SU-DHL-6 (cell line): Measurements from ENCODE around the gene CEACAM20.

Experiments used
- H2AFZ ChIP-seq: fragments of 200-600 bp; sonication (generic); 2 replicates; pipeline ENCODE4 v1.6.1; 2014; ENCODE audit warnings: low read depth, mild to moderate bottlenecking, moderate library complexity, mixed read lengths, antibody characterized with exemption, low read length; ENCODE audit not compliant: severe bottlenecking
- H3F3A ChIP-seq: fragments of 200-600 bp; shearing (Covaris generic); 2 replicates; pipeline ENCODE4 v1.6.0; 2016; ENCODE audit warnings: antibody characterized with exemption, mild to moderate bottlenecking; ENCODE audit not compliant: insufficient read depth
- H3K27ac ChIP-seq: fragments of 200-600 bp; sonication (generic); 2 replicates; pipeline ENCODE4 v1.5.1; 2016; ENCODE audit warnings: low read depth, mild to moderate bottlenecking, low read length, moderate library complexity, mixed read lengths
- H3K27me3 ChIP-seq: fragments of 200-600 bp; sonication (generic), shearing (Covaris generic); 2 replicates; pipeline ENCODE4 v1.6.0; 2014; ENCODE audit warnings: mild to moderate bottlenecking, low read length
- H3K36me3 ChIP-seq: fragments of 200-600 bp; sonication (generic); 2 replicates; pipeline ENCODE4 v1.6.1; 2014; ENCODE audit warnings: mild to moderate bottlenecking, low read length, mixed read lengths
- H3K4me2 ChIP-seq: fragments of 300-600, 200-600 bp; shearing (Covaris generic), sonication (generic); 2 replicates; pipeline ENCODE4 v1.6.0; 2014; ENCODE audit warnings: low read length, low read depth, mild to moderate bottlenecking; ENCODE audit not compliant: poor library complexity, severe bottlenecking
- H3K4me3 ChIP-seq: fragments of 200-600 bp; sonication (generic); 2 replicates; pipeline ENCODE4 v1.5.1; 2014; ENCODE audit warnings: antibody characterized with exemption, low read length, mild to moderate bottlenecking, mixed read lengths; ENCODE audit not compliant: insufficient read depth, poor library complexity, severe bottlenecking
- H3K79me2 ChIP-seq: fragments of 200-600 bp; sonication (generic); 2 replicates; pipeline ENCODE4 v1.6.1; 2014; ENCODE audit warnings: mild to moderate bottlenecking, low read length, moderate library complexity; ENCODE audit not compliant: insufficient read depth
- H3K9ac ChIP-seq: fragments of 200-600 bp; sonication (generic); 2 replicates; pipeline ENCODE4 v1.7.0; 2014; ENCODE audit warnings: mild to moderate bottlenecking, low read length
- H3K9me2 ChIP-seq: fragments of 200-600 bp; sonication (generic); replicated peaks from 2 replicates; pipeline ENCODE4 v1.6.1; 2014; ENCODE audit warnings: low read length; ENCODE audit not compliant: insufficient read depth
- H3K9me3 ChIP-seq: fragments of 200-600 bp; sonication (generic); 2 replicates; pipeline ENCODE4 v1.6.1; 2014; ENCODE audit warnings: low read length, mixed read lengths; ENCODE audit not compliant: insufficient read depth
- H4K20me1 ChIP-seq: fragments of 200-600 bp; sonication (generic); 2 replicates; pipeline ENCODE4 v1.6.1; 2014; ENCODE audit warnings: low read depth, mild to moderate bottlenecking, antibody characterized with exemption, low read length, moderate library complexity, mixed read lengths
- CTCF ChIP-seq: fragments of 200-600 bp; sonication (generic); IDR thresholded peaks from one replicate; pipeline ENCODE4 v1.5.1; 2017; ENCODE audit warnings: antibody characterized with exemption, mild to moderate bottlenecking, low read length, moderate library complexity; ENCODE audit not compliant: insufficient read depth, poor library complexity, severe bottlenecking
- EZH2phosphoT487 ChIP-seq: fragments of 200-600 bp; sonication (generic), shearing (Covaris generic); conservative IDR thresholded peaks from 2 replicates; pipeline ENCODE4 v1.6.1; 2018; ENCODE audit warnings: mild to moderate bottlenecking, antibody characterized with exemption, low read length, moderate library complexity, mixed read lengths

The CEACAM20 gene

GRCh38 chr19:44525721-44526430 lies 3.6 kb downstream of the CEACAM20 start:
- Histone ChIP-seq H3K79me2 (no peaks in the 10 kb centered on the region), H3F3A (no peaks in the 10 kb centered on the region), H3K9me2 (no peaks in the 10 kb centered on the region), H3K36me3 (no peaks in the 10 kb centered on the region), H3K9me3 (no peaks in the 10 kb centered on the region), H3K4me2 (no peak overlapping the region), H4K20me1 (no peaks in the 10 kb centered on the region), H3K27me3 (no peaks in the 10 kb centered on the region), H3K4me3 (no peak overlapping the region), H3K27ac (no peak overlapping the region), H3K9ac (no peak overlapping the region), H2AFZ (no peak overlapping the region)
- no peak for TF ChIP-seq EZH2phosphoT487

GRCh38 chr19:44521370-44521769 lies 8.1 kb downstream of the CEACAM20 start:
- Histone ChIP-seq H3K9ac (no peak overlapping the region), H3K79me2 (no peaks in the 10 kb centered on the region), H3K4me3 (no peak overlapping the region), H3K9me3 (0 out of 2 replicates have a peak, but pooled peaks cover 3% of the 10 kb centered on the region), H4K20me1 (no peaks in the 10 kb centered on the region), H3K9me2 (no peaks in the 10 kb centered on the region), H3K4me2 (no peak overlapping the region), H3K27me3 (no peaks in the 10 kb centered on the region), H3K36me3 (no peaks in the 10 kb centered on the region), H2AFZ (no peak overlapping the region), H3K27ac (no peak overlapping the region), H3F3A (no peaks in the 10 kb centered on the region)
- TF ChIP-seq CTCF, result no peak
- no peak for TF ChIP-seq EZH2phosphoT487

- TF ChIP-seq CTCF (no peak), EZH2phosphoT487 (no peak)
- no peaks in the 10 kb centered on the region for H3K9me2 ChIP-seq
- no peak overlapping the region for H3K27ac ChIP-seq
- no peak overlapping the region for H2AFZ ChIP-seq
- no peak overlapping the region for H3K9ac ChIP-seq
- 0 out of 2 replicates have a peak, but pooled peaks cover 3% of the 10 kb centered on the region for H3K9me3 ChIP-seq
- H4K20me1 ChIP-seq, result no peaks in the 10 kb centered on the region
- no peaks in the 10 kb centered on the region for H3F3A ChIP-seq
- H3K4me3 ChIP-seq, result no peak overlapping the region
- H3K79me2 ChIP-seq, result no peaks in the 10 kb centered on the region
- no peaks in the 10 kb centered on the region for H3K36me3 ChIP-seq
- H3K27me3 ChIP-seq, result no peaks in the 10 kb centered on the region
- no peak overlapping the region for H3K4me2 ChIP-seq
Measured at GRCh38 chr19:44517146-44517545, 12.3 kb downstream of the CEACAM20 start.

GRCh38 chr19:44515907-44516306 lies 13.6 kb downstream of the CEACAM20 start:
- Histone ChIP-seq H3K9ac (no peak overlapping the region), H3K4me2 (no peak overlapping the region), H3F3A (no peaks in the 10 kb centered on the region), H3K27ac (no peak overlapping the region), H3K36me3 (no peaks in the 10 kb centered on the region), H3K4me3 (no peak overlapping the region), H2AFZ (no peak overlapping the region), H4K20me1 (no peaks in the 10 kb centered on the region), H3K9me2 (no peaks in the 10 kb centered on the region), H3K27me3 (no peaks in the 10 kb centered on the region), H3K9me3 (0 out of 2 replicates have a peak, but pooled peaks cover 3% of the 10 kb centered on the region), H3K79me2 (no peaks in the 10 kb centered on the region)
- TF ChIP-seq EZH2phosphoT487, result no peak
- no peak for TF ChIP-seq CTCF
